Neuron (in vitro differentiated cells): ENCODE data around the gene RAB3IP.
"Not testable (repeated sequence)": the region's sequence is repeated elsewhere in the genome, so short reads cannot be mapped to it uniquely, and the experiment has no call there.

Experiments
- H2AFZ ChIP-seq: one replicate; pipeline ENCODE4 v1.6.1; 2013; ENCODE audit warnings: low read depth, mild to moderate bottlenecking, inconsistent platforms, low read length, moderate library complexity
- H3K27me3 ChIP-seq: one replicate; pipeline ENCODE4 v1.6.1; 2013; ENCODE audit warnings: low read length; ENCODE audit not compliant: insufficient read depth
- H3K36me3 ChIP-seq: one replicate; pipeline ENCODE4 v1.6.1; 2013; ENCODE audit warnings: low read length; ENCODE audit not compliant: insufficient read depth
- H3K4me1 ChIP-seq: one replicate; pipeline ENCODE4 v1.6.1; 2013; ENCODE audit warnings: low read length; ENCODE audit not compliant: insufficient read depth
- H3K4me3 ChIP-seq: 2 replicates; pipeline ENCODE4 v1.5.1; 2013; ENCODE audit warnings: mild to moderate bottlenecking, low read length, moderate library complexity
- H3K9me3 ChIP-seq: one replicate; pipeline ENCODE4 v1.6.1; 2013; ENCODE audit warnings: low read length

RAB3IP gene

GRCh38 chr12:69719336-69720316 is 19.0 kb upstream of the RAB3IP start:
- Histone ChIP-seq H3K36me3 (no peaks in the 10 kb centered on the region), H3K27me3 (no peaks in the 10 kb centered on the region), H3K4me1 (peaks cover 5% of the 10 kb centered on the region), H2AFZ (no peak overlapping the region), H3K9me3 (no peaks in the 10 kb centered on the region), H3K4me3 (no peak overlapping the region)

DNA sequence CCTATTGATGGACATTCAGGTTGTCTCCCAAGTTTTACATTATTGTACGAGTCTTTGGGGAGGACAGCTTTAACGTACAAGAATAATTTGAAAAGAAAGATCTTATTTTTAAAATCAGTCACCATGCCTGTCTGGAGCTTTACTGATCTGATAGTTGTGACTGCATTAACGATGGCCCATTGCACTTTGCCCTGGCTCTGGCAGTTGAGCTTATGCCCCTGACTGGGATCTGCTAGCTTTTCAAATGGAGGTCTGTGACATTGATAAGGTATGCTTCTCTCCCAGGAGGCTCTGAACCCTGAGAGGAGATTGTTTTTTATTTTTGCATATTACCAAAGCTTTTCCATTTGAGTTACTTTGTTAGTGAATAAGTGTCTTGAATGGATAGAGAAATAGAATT is 17.9 kb upstream of the RAB3IP start:
- peaks cover 5% of the 10 kb centered on the region for H3K4me1 ChIP-seq
- H3K36me3 ChIP-seq = no peaks in the 10 kb centered on the region
- H3K9me3 ChIP-seq = no peaks in the 10 kb centered on the region
- no peak overlapping the region for H2AFZ ChIP-seq
- H3K27me3 ChIP-seq = no peaks in the 10 kb centered on the region
- no peak overlapping the region for H3K4me3 ChIP-seq

- no peaks in the 10 kb centered on the region for H3K9me3 ChIP-seq
- peaks cover 12% of the 10 kb centered on the region for H3K4me1 ChIP-seq
These were observed 11.7 kb upstream of the RAB3IP start for GRCh38 chr12:69726922-69727321.

GRCh38 chr12:69732088-69732487 is 6.6 kb upstream of the RAB3IP start:
- H3K36me3 ChIP-seq = no peaks in the 10 kb centered on the region
- H3K9me3 ChIP-seq = no peaks in the 10 kb centered on the region
- no peak overlapping the region for H3K4me3 ChIP-seq
- no peak overlapping the region for H2AFZ ChIP-seq
- peaks cover 1% of the 10 kb centered on the region for H3K4me1 ChIP-seq
- H3K27me3 ChIP-seq = peaks cover 7% of the 10 kb centered on the region

More at GRCh38 chr12:69726922-69727321, 11.7 kb upstream of the RAB3IP start:
- H3K27me3 ChIP-seq = no peaks in the 10 kb centered on the region
- H3K36me3 ChIP-seq = no peaks in the 10 kb centered on the region
- H3K4me3 ChIP-seq = no peak overlapping the region
- H2AFZ ChIP-seq = no peak overlapping the region

- Histone ChIP-seq H3K4me1 (peaks cover 3% of the 10 kb centered on the region), H3K9me3 (no peaks in the 10 kb centered on the region), H2AFZ (no peak overlapping the region), H3K36me3 (no peaks in the 10 kb centered on the region), H3K27me3 (peaks cover 7% of the 10 kb centered on the region), H3K4me3 (no peak overlapping the region)
These were observed 5.0 kb upstream of the RAB3IP start for GRCh38 chr12:69733638-69734037.

DNA sequence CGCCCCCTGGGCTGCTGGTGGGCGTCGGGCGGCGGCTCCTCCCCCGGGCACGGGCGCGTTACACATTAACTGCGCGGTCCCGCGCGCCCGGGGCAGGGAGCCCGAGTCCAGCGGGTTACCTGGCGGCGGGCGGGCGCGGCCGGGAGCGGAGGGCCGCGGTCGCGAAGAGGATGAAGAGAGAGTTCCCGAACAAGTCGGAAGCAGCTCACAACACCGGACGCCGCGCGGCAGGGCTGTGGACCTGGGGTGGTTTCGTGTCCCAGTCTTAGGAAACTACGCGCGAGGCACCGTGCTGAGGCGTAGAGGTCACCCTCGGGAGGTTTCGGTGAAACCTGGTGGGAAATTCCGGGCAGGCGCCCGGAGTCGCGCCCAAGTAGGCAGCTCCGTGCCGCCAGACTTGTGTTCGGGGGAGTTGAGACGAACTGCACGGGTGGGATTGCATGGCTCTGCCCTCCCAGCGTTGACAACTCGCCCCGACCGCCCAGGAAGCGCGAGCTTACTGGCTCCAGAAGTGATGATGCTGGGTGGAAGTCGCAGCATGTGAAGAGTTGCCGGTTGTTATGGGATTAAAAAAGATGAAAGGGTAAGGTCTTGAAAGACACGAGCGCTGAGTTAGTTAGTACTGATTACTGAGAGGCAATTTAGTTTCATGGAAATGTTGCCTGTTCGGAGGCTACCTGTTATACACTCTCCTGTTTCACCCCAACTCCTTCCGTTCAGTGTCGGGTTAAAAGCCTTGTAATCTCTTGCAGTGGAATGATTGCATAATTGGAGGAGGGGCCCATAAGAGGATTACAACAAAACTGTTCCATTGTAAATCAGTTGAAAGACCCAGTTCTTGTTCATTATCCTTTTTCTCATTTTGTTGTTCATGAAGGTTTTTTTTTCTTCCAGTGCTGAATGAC is 879 bp downstream of the RAB3IP start:
- Histone ChIP-seq H3K9me3 (no peaks in the 10 kb centered on the region), H3K4me1 (peaks cover 15% of the 10 kb centered on the region), H3K27me3 (peaks cover 2% of the 10 kb centered on the region), H3K36me3 (no peaks in the 10 kb centered on the region), H3K4me3 (peak overlapping the region; percentile 82), H2AFZ (peak overlapping the region; percentile 99)

GRCh38 chr12:69744109-69744508 is 5.4 kb downstream of the RAB3IP start:
- Histone ChIP-seq H3K36me3 (no peaks in the 10 kb centered on the region), H2AFZ (no peak overlapping the region), H3K9me3 (peaks cover 2% of the 10 kb centered on the region), H3K27me3 (no peaks in the 10 kb centered on the region), H3K4me1 (peaks cover 12% of the 10 kb centered on the region), H3K4me3 (no peak overlapping the region)

DNA sequence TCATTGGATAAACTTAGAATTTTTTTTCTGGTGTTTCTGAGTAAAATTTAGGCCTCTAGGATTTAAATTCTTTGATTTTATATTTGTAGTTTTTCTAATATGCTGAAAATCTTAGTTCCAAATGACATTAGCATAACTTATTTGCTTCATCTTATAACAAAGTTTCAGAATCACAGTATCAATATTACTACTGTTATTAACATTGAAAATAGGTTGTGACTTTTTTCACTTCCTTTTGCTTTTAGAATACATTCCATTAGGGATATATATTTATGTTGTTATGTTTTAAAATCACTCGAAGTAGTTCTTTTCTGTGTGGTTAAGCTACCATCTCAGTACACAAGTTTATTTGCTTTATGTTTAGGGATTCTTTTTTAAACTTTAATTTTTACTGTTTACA is 12.8 kb downstream of the RAB3IP start:
- peaks cover 7% of the 10 kb centered on the region for H3K36me3 ChIP-seq
- no peak overlapping the region for H3K4me3 ChIP-seq
- H3K9me3 ChIP-seq = peaks cover 7% of the 10 kb centered on the region
- no peak overlapping the region for H2AFZ ChIP-seq
- no peaks in the 10 kb centered on the region for H3K27me3 ChIP-seq
- no peaks in the 10 kb centered on the region for H3K4me1 ChIP-seq

GRCh38 chr12:69755302-69755701 is 16.6 kb downstream of the RAB3IP start:
- Histone ChIP-seq H3K9me3 (peaks cover 5% of the 10 kb centered on the region), H2AFZ (no peak overlapping the region), H3K27me3 (no peaks in the 10 kb centered on the region), H3K36me3 (peaks cover 7% of the 10 kb centered on the region), H3K4me1 (no peaks in the 10 kb centered on the region), H3K4me3 (no peak overlapping the region)

DNA sequence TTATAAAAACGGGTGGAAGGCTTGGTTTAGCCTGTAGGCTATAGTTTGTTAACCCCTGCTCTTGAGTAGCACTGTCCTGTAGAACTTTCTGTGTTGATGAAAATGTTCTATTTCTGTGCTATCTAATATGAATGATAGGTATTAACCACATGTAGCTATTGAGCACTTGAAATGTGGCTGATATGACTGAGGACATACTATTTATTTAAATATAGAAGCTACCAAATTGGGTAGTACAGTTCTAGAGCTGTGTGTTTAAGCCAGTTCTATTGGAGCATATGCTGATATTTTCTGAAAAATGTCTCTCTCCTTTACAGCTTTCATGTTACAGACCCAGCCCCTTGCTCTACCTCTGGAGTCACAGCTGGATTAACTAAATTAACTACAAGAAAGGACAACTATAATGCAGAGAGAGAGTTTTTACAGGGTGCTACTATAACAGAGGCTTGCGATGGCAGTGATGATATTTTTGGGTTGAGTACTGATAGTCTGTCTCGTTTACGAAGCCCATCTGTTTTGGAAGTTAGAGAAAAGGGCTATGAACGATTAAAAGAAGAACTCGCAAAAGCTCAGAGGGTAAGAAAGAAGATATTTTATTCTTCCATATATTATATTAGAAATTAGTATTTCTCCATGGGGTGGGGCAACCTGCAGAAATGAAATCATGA is 17.6 kb downstream of the RAB3IP start:
- H3K9me3 ChIP-seq = peaks cover 5% of the 10 kb centered on the region
- no peaks in the 10 kb centered on the region for H3K27me3 ChIP-seq
- H3K4me1 ChIP-seq = no peaks in the 10 kb centered on the region
- peaks cover 7% of the 10 kb centered on the region for H3K36me3 ChIP-seq
- H2AFZ ChIP-seq = no peak overlapping the region
- no peak overlapping the region for H3K4me3 ChIP-seq

DNA sequence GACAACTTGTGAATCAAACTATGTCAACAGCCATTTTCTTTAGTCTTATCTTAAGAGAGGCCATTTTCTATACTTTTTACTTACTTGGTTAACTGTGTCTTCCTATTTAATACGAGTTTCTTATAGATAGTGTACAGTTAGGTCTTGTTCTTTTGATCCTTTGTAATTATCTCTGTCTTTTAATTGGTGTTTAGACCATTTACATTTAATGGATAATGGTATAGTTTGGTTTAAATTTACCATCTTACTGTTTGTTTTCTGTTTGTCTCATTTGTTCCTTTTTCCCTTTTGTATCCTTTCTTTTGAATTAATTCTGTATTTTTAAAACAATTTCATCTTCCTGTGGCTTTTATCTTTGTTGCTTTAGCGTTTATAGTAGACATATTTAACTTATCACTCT is 19.4 kb downstream of the RAB3IP start:
- H3K9me3 ChIP-seq = peaks cover 6% of the 10 kb centered on the region
- H3K36me3 ChIP-seq = peaks cover 9% of the 10 kb centered on the region
- no peak overlapping the region for H3K4me3 ChIP-seq
- no peak overlapping the region for H2AFZ ChIP-seq
- H3K4me1 ChIP-seq = no peaks in the 10 kb centered on the region
- H3K27me3 ChIP-seq = no peaks in the 10 kb centered on the region

DNA sequence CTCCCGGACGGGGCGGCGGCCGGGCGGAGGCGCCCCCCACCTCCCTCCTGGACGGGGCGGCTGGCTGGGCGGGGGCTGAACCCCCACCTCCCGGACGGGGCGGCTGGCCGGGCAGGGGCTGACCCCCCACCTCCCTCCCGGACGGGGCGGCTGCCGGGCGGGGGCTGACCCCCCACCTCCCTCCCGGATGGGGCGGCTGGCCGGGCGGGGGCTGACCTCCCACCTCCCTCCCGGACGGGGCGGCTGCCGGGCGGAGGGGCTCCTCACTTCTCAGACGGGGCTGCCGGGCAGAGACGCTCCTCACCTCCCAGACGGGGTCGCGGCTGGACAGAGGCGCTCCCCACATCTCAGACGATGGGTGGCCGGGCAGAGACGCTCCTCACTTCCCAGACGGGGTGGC is 20.9 kb downstream of the RAB3IP start:
- not testable (repeated sequence) for H3K36me3 ChIP-seq, H3K27me3 ChIP-seq, H3K4me3 ChIP-seq, H2AFZ ChIP-seq, H3K4me1 ChIP-seq, H3K9me3 ChIP-seq

DNA sequence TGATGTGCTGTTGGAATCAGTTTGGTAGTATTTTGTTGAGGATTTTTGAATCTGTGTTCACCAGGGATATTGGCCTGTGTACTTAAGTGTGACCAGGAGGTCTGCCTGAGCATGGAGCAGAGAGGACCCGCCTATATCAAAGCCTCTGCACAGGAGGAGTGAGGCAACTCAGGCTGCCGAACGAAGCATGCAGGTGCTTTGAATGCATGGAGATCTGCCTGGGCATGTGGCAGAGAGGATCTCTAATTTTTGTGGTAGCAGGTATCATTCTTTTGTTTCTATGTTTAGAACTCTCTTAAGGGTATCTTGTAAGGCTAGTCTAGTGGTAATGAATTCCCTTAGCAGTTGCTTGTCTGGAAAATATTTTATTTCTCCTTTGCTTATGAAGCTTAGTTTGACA is 26.9 kb downstream of the RAB3IP start:
- H3K9me3 ChIP-seq = peaks cover 33% of the 10 kb centered on the region
- no peak overlapping the region for H2AFZ ChIP-seq
- no peaks in the 10 kb centered on the region for H3K4me1 ChIP-seq
- no peaks in the 10 kb centered on the region for H3K27me3 ChIP-seq
- no peak overlapping the region for H3K4me3 ChIP-seq
- peaks cover 2% of the 10 kb centered on the region for H3K36me3 ChIP-seq
